ENCODE data around the gene SYNE3.

The SYNE3 gene

DNA sequence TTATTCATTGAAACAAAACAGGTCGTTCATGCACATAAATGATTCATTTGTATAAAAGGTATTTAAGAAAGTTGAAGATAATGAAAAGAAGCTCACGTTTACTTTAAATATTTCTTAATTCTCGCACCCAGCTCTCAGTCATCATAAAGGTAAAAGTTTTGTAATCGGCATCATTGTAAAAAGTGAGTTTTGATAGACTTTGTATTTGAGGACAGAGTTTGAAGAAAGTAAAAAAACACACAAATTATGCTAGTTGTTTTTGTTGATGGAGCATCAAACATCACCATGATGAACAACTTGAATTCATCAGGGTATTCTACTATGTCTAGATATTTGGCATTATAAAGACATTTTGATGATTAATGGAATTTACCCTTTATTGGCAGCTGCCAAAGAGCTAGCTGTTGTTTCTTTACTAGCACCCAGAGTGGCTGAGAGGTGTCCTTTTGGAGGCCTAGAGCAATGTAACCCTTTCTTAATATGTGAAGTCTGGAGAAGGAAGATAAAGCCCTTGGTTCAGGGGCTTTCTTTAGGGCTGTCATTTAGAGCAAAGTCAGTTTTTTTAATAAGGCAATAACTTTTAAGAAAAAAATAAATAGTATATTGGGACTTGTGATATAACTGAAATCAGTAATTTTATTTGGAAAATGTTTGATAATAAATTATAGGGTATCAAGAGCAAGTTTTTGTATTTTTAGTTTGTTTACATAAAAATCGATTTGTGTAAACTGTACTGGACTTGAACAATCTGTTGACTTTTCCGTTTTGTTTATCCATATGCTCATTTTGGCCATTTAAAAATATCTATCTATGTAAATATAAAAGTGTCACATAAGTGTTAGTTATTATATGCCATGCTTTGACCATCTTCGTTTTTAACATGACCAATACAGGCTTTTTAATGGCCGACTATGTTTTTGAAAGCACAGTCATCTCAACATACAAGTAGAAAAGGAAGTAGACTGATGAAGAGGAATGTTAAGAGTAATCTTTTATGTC is 25.8 kb upstream of the SYNE3 start:
- DNase-seq, result no peak

DNA sequence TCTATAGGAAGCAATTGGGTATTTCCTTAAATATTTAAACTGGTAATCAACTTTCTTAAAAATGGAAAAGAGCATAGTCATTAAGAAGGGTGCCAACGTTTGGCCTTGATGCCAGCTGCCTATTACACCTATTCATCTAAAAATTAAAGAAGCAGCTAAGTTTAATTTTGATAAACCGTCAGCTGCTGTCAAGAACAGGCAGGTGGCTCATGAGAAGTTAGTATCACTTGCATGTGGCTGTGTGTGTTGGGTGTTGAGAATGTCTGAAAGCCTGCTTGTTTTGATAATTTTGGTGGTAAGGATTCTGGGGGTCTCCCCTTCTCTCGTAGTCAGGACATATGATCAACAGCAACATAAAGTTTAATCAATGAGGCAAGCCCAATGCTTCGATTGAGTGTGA is 24.9 kb upstream of the SYNE3 start:
- no peak for DNase-seq

GRCh38 chr14:95540236-95540855 is 23.9 kb upstream of the SYNE3 start:
- DNase-seq, result no peak

GRCh38 chr14:95538801-95539509 is 22.5 kb upstream of the SYNE3 start:
- no peak for DNase-seq

DNA sequence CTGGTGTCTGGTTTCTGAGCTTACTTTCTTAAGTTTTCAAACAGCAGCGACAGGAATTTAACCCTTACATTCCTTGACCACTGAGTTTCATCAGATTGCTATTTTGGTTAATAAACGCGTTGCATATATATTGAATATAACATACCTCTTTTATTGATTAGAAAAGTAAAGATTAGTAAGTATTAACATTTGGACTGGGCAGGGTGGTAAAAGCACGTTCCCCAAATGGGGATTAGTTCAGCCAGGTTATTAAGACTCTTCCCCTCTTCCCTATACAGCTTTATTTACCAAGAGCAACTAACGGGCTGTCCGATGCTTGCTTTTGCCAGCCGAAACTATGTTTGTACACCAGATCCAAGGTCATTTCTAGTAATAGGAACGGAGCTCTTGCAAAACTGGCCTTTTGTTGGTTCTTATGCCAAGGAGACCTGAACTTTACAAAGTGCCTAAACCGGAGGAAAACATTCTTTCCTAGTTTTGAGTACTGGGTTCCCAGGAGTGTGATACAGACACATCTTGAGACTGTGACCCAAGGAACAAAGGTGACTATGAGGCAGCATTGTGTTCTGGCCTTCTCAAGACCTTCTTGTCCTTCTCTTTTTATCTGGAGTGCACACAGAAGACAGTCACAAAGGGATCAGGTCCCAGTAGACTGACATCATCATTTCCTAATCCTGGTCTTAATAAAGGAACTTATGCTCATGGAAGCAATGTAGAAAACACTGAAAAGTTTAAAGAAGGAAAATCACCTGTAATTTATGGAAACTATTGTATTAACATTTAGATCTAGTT is 21.0 kb upstream of the SYNE3 start:
- no peak for DNase-seq

GRCh38 chr14:95536671-95537070 is 20.2 kb upstream of the SYNE3 start:
- DNase-seq, result no peak

DNA sequence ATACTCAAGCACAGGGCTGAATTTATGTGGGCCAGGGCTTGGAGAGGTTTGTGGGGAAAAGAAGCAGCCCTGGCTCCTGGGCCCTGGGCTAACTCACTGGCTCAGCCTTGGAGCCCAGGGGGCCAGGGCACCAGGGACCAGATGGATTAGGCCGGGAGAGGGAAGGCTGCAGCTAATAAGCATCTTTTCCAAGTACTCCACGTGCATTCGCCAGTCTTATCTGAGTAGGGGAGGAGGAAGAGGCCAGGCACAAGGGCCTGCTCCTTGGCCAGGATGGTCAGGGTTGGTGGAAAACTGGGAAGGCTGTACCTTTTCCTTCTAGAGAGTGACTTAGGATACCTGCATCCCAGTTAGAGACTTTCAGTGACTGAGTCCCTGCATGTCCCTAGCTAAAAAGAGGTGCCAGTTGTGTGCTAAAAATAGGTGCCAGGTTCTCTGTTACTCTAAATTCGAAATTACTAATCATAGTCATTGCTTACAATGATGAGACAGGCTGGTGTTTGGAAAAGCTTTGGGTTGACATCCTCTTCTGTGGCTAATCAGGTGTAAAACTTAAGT is 19.7 kb upstream of the SYNE3 start:
- no peak for DNase-seq

- peak in 2 of 58 donors; percentile 49 to 57 for DNase-seq
Measured at GRCh38 chr14:95535226-95536021, 19.0 kb upstream of the SYNE3 start.

DNA sequence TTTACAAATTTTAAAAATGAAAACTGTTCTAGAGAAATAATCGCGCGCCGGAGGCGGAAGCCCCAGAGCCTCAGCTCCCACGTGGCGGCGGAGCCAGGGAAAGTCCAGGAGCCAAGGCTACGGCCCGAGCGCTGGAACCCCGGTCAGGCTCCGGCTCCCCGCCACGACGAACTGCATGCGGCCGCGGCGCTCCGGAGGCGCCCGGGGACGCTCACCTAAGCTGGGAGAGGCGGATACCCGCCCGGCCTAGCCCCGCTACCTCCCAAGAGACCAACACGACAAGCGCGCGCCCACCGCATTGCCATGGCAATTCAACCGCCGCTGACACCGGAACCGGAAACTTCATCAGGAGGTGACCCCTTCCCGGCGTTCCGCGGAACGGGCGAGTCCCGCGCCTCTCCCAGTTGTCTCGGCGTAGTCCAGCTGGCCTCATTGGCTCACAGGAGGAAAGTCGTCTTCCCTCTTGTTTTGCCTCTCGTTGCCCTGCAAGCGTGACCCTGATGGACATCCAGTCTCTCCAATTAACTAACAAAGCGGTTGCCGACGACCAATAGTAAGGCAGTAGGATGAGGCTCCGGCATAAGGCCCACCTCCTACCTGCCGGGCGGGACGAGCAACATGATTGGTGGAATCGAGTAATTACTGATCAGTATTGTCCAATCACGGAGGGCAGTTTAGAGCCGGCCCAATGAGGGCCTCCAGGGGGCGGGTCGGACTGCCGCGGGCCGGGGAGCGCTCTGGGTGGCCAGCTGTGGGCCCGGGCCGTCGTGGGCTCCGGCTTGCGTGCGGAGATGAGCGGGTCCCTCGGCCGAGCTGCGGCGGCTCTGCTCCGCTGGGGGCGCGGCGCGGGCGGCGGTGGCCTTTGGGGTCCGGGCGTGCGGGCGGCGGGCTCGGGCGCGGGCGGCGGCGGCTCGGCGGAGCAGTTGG is 18.1 kb upstream of the SYNE3 start, which contains the start of gene GLRX5:
Gene GLRX5, plus strand, starts transcription at position 752 of the 927 bp plus-strand sequence. Its CDS starts 40 bp downstream, at position 792.
- peak; percentile 95 to 100 (median 99) for DNase-seq

- DNase-seq, result no peak
Measured at GRCh38 chr14:95533822-95534221, 17.4 kb upstream of the SYNE3 start.

GRCh38 chr14:95533391-95533821 is 17.0 kb upstream of the SYNE3 start:
- no peak for DNase-seq

- DNase-seq, result no peak
Measured at GRCh38 chr14:95531969-95532368, 15.5 kb upstream of the SYNE3 start.

DNA sequence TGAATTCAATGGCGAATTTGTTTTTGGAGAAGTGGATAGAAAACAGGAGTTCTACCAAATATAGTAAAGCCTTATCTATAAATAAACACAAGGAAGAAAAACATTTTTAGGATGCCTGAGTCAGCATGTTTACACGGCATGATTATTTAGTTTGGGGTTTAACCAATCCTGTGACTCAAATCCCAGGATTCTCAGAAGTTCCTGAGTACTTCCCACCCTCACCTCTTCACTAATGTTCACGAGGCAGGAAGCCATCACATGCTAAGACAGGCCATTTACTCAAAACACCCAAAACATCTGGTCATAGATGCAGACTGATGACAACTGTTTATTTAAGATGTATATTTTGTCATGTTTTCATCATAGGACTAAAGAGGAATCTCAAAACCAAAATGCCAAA is 15.0 kb upstream of the SYNE3 start:
- DNase-seq, result no peak

- peak in 1 of 58 donors; percentile 14 for DNase-seq
Measured at GRCh38 chr14:95530473-95531276, 14.2 kb upstream of the SYNE3 start.

DNA sequence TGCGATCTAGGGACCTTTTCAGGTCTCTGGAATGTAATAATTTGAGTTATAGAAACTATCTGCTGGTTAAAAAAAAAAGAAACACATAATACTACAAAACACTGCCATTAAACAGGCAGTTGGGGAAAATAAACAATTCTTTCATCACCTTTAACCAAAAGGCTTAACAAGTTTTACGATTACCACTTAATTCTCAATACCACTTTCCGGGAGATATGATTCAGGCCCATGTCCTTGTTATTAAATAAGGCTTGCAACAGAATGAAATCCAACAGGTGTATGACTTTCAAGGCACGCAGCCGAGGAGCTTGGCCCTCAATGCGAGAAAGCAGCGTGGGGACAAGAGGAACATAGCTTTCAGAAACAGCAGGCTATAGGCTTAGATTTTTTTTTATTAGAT is 12.8 kb upstream of the SYNE3 start:
- no peak for DNase-seq

- DNase-seq, result peak in 12 of 58 donors; percentile 4 to 58 (median 32)
Measured at GRCh38 chr14:95527387-95528002, 11.0 kb upstream of the SYNE3 start.
